ENCODE measurements around the gene TENM3.
"Not testable (repeated sequence)": the region's sequence is repeated elsewhere in the genome, so short reads cannot be mapped to it uniquely, and the experiment has no call there.

TENM3 gene

DNA sequence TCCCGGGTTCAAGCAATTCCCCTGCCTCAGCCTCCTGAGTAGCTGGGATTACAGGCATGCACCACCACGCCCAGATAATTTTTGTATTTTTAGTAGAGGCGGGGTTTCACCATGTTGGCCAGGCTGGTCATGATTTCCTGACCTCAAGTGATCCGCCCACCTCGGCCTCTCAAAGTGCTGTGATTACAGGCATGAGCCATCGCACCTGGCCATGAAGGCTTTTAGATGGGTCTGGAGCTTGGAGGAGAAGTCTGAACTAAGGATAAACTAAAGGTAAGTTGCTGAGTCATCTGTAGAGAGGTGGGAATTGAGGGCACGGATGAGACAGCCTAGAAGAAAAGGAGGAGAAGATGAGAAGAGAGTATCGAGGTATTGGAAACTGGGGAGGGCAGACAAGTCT, at the start of gene TENM3:
TENM3 (plus strand) TSS at position 199 of the 400 bp plus-strand sequence. CDS start 80,619 bp downstream, outside the sequence.
- not testable (repeated sequence) for H3K9ac ChIP-seq (ENCODE audit: low read length); H3K27ac ChIP-seq (ENCODE audit: low read depth, low read length); H3K36me3 ChIP-seq (ENCODE audit: insufficient read depth, low read length); H3K27me3 ChIP-seq (ENCODE audit: control insufficient read depth in 1 of 2, insufficient read depth in 2 of 2, low read length in 2 of 2); H3K4me3 ChIP-seq (ENCODE audit: low read depth in 1 of 2, low read length in 2 of 2); H3K9me3 ChIP-seq (ENCODE audit: low read length); H3K4me1 ChIP-seq (ENCODE audit: insufficient read depth, low read length)

DNA sequence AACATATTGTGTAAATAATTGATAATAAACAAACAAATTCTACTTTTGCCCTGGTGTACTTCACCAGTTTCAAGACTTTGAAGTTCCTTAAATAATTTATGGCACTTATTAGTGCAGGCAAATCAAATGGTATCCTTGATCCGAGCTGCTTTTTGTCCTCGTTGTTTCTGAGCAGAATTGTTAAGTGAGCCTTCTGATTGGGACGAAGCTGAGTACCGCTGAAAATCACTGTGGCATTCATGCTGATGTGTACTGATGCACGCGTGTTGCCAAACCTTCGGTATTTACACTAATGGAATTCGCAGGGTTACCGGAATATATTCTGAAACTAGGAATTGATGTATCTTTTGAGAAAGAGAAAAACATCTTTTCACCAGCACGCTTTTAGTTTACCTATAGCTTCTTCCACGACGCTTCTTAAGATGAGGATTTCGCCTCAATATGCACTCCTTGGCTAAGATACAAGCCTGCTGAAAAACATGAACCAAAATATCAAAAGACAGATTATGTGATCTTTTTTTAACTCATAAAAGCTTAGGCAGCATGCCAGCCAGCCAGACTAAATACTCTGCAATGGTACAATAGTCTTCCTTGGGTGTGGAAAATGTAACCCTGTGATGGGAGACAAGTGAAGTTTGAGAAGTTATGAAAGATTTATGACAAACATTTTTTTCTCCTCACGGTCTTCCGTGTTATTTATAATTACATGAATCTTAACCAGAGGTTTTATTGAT, 48.9 kb upstream of the TENM3 start:
- H3K36me3 ChIP-seq (ENCODE audit: insufficient read depth, low read length): no peaks in the 10 kb centered on the region
- no peaks in the 10 kb centered on the region for H3K9me3 ChIP-seq (ENCODE audit: low read length)
- H3K4me1 ChIP-seq (ENCODE audit: insufficient read depth, low read length): no peaks in the 10 kb centered on the region
- H3K27ac ChIP-seq (ENCODE audit: low read depth, low read length): no peak overlapping the region
- no peak overlapping the region for H3K9ac ChIP-seq (ENCODE audit: low read length)
- no peaks in the 10 kb centered on the region for H3K27me3 ChIP-seq (ENCODE audit: control insufficient read depth in 1 of 2, insufficient read depth in 2 of 2, low read length in 2 of 2)
- H3K4me3 ChIP-seq (ENCODE audit: low read depth in 1 of 2, low read length in 2 of 2): no peak overlapping the region

DNA sequence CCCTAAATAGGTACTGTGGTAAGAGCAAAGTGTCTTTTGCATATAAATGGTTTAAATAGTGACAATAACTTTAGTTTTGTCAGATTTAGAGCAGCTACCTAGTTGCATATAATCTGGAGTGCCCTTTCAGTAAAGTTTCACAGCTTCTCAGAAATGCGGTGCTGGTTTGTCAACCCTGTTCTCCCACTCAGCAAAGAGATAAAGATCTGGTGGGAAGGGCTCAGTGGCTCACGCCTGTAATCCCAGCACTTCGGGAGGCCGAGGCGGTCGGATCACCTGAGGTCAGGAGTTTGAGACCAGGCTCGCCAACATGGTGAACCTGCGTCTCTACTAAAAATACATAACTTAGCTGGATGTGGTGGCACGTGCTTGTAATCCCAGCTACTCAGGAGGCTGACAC, 45.6 kb upstream of the TENM3 start:
- Histone ChIP-seq H3K4me1 (ENCODE audit: insufficient read depth, low read length) (no peaks in the 10 kb centered on the region), H3K27me3 (ENCODE audit: control insufficient read depth in 1 of 2, insufficient read depth in 2 of 2, low read length in 2 of 2) (no peaks in the 10 kb centered on the region), H3K9ac (ENCODE audit: low read length) (no peak overlapping the region), H3K36me3 (ENCODE audit: insufficient read depth, low read length) (no peaks in the 10 kb centered on the region), H3K27ac (ENCODE audit: low read depth, low read length) (no peak overlapping the region), H3K9me3 (ENCODE audit: low read length) (no peaks in the 10 kb centered on the region), H3K4me3 (ENCODE audit: low read depth in 1 of 2, low read length in 2 of 2) (no peak overlapping the region)

DNA sequence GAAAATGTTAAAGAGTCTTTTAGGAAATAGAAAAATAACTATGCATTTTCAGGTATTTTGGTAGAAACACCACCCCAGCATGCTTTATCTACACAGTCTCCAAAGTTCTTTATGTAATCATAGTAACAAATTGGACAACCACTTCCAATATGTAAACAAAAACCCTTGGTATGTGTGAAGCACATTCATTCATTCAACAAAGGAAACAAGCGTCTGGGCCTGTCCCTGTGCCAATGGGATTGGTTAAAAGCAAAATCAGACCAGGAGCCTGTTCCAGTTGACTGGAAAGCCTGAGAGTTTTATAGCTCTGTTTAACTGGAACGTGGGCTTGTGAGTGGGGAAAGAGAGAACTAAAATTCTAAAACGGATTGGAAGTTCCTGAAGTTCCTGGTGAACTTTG, 41.3 kb upstream of the TENM3 start:
- Histone ChIP-seq H3K27ac (ENCODE audit: low read depth, low read length) (no peak overlapping the region), H3K9ac (ENCODE audit: low read length) (no peak overlapping the region)

DNA sequence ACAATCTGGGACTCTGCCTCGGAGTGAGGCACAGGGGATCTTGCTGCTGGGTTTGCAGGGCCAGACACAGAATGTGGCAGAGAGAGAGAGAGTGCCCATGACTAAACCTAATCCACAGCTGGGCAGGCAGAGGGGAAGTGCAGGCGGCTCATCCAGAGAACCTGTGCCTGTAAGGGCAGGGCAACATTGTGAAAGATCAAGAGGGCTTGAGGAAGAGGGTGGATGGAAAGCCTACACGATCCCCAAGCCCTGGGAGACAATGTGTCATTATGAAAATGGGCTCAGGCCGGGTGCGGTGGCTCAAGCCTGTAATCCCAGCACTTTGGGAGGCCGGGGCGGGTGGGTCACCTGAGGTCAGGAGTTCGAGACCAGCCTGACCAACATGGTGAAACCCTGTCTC, 40.6 kb upstream of the TENM3 start:
- Histone ChIP-seq H3K4me1 (ENCODE audit: insufficient read depth, low read length) (peaks cover 6% of the 10 kb centered on the region), H3K9ac (ENCODE audit: low read length) (no peak overlapping the region), H3K27ac (ENCODE audit: low read depth, low read length) (no peak overlapping the region), H3K27me3 (ENCODE audit: control insufficient read depth in 1 of 2, insufficient read depth in 2 of 2, low read length in 2 of 2) (no peaks in the 10 kb centered on the region), H3K4me3 (ENCODE audit: low read depth in 1 of 2, low read length in 2 of 2) (no peak overlapping the region), H3K9me3 (ENCODE audit: low read length) (no peaks in the 10 kb centered on the region), H3K36me3 (ENCODE audit: insufficient read depth, low read length) (no peaks in the 10 kb centered on the region)

More for the DNA sequence above, 41.3 kb upstream of the TENM3 start:
- Histone ChIP-seq H3K36me3 (ENCODE audit: insufficient read depth, low read length) (no peaks in the 10 kb centered on the region), H3K9me3 (ENCODE audit: low read length) (no peaks in the 10 kb centered on the region), H3K27me3 (ENCODE audit: control insufficient read depth in 1 of 2, insufficient read depth in 2 of 2, low read length in 2 of 2) (no peaks in the 10 kb centered on the region), H3K4me1 (ENCODE audit: insufficient read depth, low read length) (no peaks in the 10 kb centered on the region), H3K4me3 (ENCODE audit: low read depth in 1 of 2, low read length in 2 of 2) (no peak overlapping the region)

DNA sequence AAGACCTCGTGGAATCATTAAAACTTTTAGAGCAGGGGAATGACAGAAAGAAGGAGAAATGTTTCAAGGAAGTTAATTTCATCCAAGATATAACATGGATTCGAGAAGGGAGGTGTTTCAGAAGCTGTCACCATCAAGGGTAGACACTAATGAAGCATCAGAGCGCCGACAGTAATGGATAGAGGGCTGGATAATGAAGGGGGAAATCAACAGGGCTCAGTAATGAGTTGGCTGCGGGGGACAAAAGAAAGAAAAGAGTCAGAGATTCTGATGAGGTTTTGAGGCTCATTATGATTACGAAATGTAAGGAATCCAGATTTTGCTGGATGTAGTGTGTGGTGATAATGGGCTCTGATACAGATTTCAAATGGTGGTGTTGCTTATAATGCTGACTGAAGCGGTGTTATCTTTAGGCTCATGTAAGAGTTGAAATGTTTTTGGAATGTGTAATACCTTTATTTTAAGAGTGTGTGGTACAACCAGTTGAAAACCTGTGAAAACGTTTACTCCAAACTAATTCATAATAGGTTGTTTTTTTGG, 39.3 kb upstream of the TENM3 start:
- Histone ChIP-seq H3K4me1 (ENCODE audit: insufficient read depth, low read length) (peaks cover 16% of the 10 kb centered on the region), H3K9ac (ENCODE audit: low read length) (no peak overlapping the region), H3K4me3 (ENCODE audit: low read depth in 1 of 2, low read length in 2 of 2) (no peak overlapping the region), H3K9me3 (ENCODE audit: low read length) (no peaks in the 10 kb centered on the region), H3K27ac (ENCODE audit: low read depth, low read length) (no peak overlapping the region), H3K27me3 (ENCODE audit: control insufficient read depth in 1 of 2, insufficient read depth in 2 of 2, low read length in 2 of 2) (no peaks in the 10 kb centered on the region), H3K36me3 (ENCODE audit: insufficient read depth, low read length) (no peaks in the 10 kb centered on the region)

DNA sequence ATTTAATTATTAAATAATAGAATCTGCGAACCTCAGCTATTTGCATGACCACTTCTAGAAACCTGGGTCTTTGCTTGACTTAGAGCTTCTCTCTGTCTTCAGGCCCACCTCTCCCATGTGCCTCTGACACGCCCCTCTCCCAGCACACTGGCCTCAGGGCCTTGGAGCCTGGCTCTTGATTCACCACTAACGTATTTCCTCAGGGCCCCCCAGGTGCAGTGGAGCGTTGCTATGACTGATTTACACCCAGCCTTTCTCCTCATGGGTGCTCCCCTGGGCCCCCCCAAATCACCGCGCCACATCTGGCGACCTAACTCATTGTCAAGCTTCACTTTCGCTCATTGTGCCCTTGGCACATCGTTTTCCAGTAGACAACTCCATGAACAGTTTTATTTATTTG, 37.9 kb upstream of the TENM3 start:
- no peaks in the 10 kb centered on the region for H3K27me3 ChIP-seq (ENCODE audit: control insufficient read depth in 1 of 2, insufficient read depth in 2 of 2, low read length in 2 of 2)
- peaks cover 16% of the 10 kb centered on the region for H3K4me1 ChIP-seq (ENCODE audit: insufficient read depth, low read length)
- no peak overlapping the region for H3K4me3 ChIP-seq (ENCODE audit: low read depth in 1 of 2, low read length in 2 of 2)
- no peaks in the 10 kb centered on the region for H3K36me3 ChIP-seq (ENCODE audit: insufficient read depth, low read length)
- H3K27ac ChIP-seq (ENCODE audit: low read depth, low read length): no peak overlapping the region
- no peaks in the 10 kb centered on the region for H3K9me3 ChIP-seq (ENCODE audit: low read length)
- H3K9ac ChIP-seq (ENCODE audit: low read length): no peak overlapping the region

DNA sequence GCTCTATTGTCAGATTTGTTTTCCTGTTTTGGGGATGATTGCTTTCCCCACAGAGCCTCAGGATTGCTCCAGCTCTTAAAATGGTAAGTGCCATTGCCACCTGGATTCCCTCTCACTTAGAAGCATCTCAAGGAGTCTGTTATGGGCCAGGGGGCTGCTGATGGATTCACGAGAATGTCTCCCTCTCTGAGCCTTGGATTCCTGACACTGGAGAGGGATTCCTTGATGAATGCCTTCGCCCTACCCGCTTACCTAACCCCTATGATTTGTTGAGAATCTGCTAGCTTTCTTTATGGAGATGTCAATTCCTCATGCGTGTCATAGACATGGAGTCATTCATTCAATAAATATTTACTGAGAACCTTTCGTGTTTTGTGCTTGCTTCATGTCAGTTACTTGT, 36.9 kb upstream of the TENM3 start:
- H3K36me3 ChIP-seq (ENCODE audit: insufficient read depth, low read length): no peaks in the 10 kb centered on the region
- peaks cover 16% of the 10 kb centered on the region for H3K4me1 ChIP-seq (ENCODE audit: insufficient read depth, low read length)
- no peak overlapping the region for H3K9ac ChIP-seq (ENCODE audit: low read length)
- no peaks in the 10 kb centered on the region for H3K9me3 ChIP-seq (ENCODE audit: low read length)
- no peaks in the 10 kb centered on the region for H3K27me3 ChIP-seq (ENCODE audit: control insufficient read depth in 1 of 2, insufficient read depth in 2 of 2, low read length in 2 of 2)
- no peak overlapping the region for H3K4me3 ChIP-seq (ENCODE audit: low read depth in 1 of 2, low read length in 2 of 2)
- H3K27ac ChIP-seq (ENCODE audit: low read depth, low read length): no peak overlapping the region

DNA sequence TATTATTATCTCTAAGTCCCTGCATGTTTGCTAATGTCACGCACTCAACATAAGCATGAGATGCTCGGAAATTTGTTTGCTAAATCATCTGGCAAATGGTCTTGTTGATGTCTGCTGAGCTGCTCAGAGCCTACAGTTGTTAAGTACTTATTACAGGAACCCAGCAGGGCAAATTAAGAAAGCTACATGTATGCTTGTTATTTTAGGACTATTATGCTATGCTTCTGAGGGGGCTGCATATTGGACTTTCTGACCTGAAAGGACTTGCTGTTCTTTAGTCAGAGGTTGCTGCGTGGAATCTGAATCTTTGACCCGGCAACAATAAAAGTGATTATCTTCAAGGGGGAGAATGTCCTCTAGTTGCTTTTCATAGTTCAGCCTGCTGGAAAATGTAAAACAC, 36.3 kb upstream of the TENM3 start:
- Histone ChIP-seq H3K4me1 (ENCODE audit: insufficient read depth, low read length) (peaks cover 16% of the 10 kb centered on the region), H3K9ac (ENCODE audit: low read length) (no peak overlapping the region), H3K27me3 (ENCODE audit: control insufficient read depth in 1 of 2, insufficient read depth in 2 of 2, low read length in 2 of 2) (no peaks in the 10 kb centered on the region), H3K4me3 (ENCODE audit: low read depth in 1 of 2, low read length in 2 of 2) (no peak overlapping the region), H3K36me3 (ENCODE audit: insufficient read depth, low read length) (no peaks in the 10 kb centered on the region), H3K27ac (ENCODE audit: low read depth, low read length) (no peak overlapping the region), H3K9me3 (ENCODE audit: low read length) (no peaks in the 10 kb centered on the region)

DNA sequence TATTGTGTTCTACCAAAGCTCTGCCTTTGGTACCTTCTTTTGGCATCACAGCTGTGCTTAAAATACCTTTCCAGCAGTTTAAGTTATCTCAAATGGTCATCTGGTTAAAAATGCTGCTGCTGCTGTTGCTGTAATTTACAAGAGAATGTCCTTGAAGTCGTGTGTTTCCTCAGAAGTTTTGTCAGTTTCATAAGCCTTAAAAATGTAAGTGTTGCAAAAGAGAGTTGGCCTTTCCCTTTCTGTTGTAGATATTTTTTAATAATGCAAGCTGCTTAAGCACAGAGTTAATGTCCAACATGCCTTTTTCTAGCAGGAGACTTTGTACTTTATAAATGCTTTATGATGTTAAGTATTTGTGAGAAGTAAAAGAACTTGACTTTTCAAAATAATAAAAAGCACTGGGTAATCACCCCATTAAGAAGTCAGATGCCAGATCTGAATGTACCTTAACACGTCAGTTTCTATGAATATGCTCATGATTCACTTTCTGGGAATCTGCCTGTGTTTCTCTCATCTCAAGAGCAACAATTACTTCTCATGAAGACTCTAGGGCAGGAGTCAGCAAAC, 35.3 kb upstream of the TENM3 start:
- no peak overlapping the region for H3K9ac ChIP-seq (ENCODE audit: low read length)
- H3K4me3 ChIP-seq (ENCODE audit: low read depth in 1 of 2, low read length in 2 of 2): no peak overlapping the region
- H3K27ac ChIP-seq (ENCODE audit: low read depth, low read length): no peak overlapping the region
- no peaks in the 10 kb centered on the region for H3K36me3 ChIP-seq (ENCODE audit: insufficient read depth, low read length)
- no peaks in the 10 kb centered on the region for H3K27me3 ChIP-seq (ENCODE audit: control insufficient read depth in 1 of 2, insufficient read depth in 2 of 2, low read length in 2 of 2)
- H3K9me3 ChIP-seq (ENCODE audit: low read length): no peaks in the 10 kb centered on the region
- H3K4me1 ChIP-seq (ENCODE audit: insufficient read depth, low read length): peaks cover 16% of the 10 kb centered on the region

DNA sequence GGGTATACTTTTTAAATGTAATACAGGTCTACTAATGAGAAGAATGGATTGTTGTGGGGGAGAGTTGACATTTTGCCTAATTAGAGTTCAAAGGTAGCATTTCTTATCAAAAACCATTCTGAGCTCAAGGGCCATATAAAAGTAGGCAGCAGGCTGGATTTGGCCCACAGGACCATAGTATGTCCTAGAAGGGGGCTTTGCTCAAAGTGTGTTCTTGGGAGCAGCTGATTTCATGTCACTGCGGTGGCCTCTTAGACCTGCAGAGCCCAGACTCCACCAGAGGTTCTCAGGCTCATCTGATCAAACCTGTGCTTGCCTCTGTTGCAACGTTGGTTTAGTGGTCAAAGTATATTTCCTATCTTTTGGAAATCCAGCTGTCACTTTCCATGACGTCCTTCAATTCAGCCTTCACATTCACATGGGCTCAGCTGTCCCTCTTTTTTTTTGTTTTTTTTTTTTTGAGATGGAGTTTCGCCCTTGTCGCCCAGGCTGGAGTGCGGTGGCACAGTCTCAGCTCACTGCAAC, 34.6 kb upstream of the TENM3 start:
- Histone ChIP-seq H3K4me3 (ENCODE audit: low read depth in 1 of 2, low read length in 2 of 2) (no peak overlapping the region), H3K27me3 (ENCODE audit: control insufficient read depth in 1 of 2, insufficient read depth in 2 of 2, low read length in 2 of 2) (no peaks in the 10 kb centered on the region), H3K9ac (ENCODE audit: low read length) (no peak overlapping the region), H3K4me1 (ENCODE audit: insufficient read depth, low read length) (peaks cover 16% of the 10 kb centered on the region), H3K9me3 (ENCODE audit: low read length) (no peaks in the 10 kb centered on the region), H3K27ac (ENCODE audit: low read depth, low read length) (no peak overlapping the region), H3K36me3 (ENCODE audit: insufficient read depth, low read length) (no peaks in the 10 kb centered on the region)
